ENCODE data around the gene ARMH3.

DNA sequence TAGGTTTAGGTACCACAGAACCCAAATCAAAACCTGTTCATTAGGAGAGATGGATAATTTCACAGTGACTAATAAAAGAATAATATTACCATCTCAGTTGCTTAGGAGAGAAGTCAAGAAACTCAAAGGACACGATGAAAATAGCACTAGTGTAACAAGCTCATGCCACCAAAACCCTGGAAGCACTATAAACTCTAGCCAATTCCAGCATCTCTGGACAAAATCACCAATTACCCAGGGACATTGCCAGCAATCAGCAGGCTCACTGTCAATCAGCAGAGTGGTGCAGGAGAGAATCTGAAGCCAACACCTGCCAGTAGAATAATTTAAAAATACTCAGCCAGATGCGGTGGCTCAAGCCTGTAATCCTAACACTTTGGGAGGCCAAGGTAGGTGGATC, 88.9 kb downstream of the ARMH3 start:
- TF ChIP-seq, protein P1, sequence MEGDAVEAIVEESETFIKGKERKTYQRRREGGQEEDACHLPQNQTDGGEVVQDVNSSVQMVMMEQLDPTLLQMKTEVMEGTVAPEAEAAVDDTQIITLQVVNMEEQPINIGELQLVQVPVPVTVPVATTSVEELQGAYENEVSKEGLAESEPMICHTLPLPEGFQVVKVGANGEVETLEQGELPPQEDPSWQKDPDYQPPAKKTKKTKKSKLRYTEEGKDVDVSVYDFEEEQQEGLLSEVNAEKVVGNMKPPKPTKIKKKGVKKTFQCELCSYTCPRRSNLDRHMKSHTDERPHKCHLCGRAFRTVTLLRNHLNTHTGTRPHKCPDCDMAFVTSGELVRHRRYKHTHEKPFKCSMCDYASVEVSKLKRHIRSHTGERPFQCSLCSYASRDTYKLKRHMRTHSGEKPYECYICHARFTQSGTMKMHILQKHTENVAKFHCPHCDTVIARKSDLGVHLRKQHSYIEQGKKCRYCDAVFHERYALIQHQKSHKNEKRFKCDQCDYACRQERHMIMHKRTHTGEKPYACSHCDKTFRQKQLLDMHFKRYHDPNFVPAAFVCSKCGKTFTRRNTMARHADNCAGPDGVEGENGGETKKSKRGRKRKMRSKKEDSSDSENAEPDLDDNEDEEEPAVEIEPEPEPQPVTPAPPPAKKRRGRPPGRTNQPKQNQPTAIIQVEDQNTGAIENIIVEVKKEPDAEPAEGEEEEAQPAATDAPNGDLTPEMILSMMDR (conservative IDR thresholded peaks at IDR 0.05 in 1 of 2, IDR thresholded peaks at IDR 0.05 in 1 of 2; ENCODE audit: extremely low read depth in 1 of 2, insufficient read depth in 1 of 2, low read depth in 1 of 2, low read length in 2 of 2), result no peak
- no peak for TF ChIP-seq EZH2 (IDR thresholded peaks at IDR 0.05; ENCODE audit: borderline replicate concordance, low read length)

Measured in mammary epithelial cell (primary cell).